ENCODE data around the gene CD274. TPM values are rescaled to one million over a fixed set of nuclear protein-coding genes. Genes with fewer than 3 reads are reported as not detected.

The CD274 gene
- polyA plus RNA-seq, 1 donor from 2014 or later: 0.16 TPM

GRCh38 chr9:5488221-5489008, 38.1 kb downstream of the CD274 start:
- no peak overlapping the region for H2AFZ ChIP-seq (ENCODE audit: low read depth, low read length)
- H3K9ac ChIP-seq (ENCODE audit: low read length): no peak overlapping the region
- no peak overlapping the region for H3K4me2 ChIP-seq (ENCODE audit: low read length)
- H3K9me3 ChIP-seq (ENCODE audit: low read length): no peaks in the 10 kb centered on the region
- H3K36me3 ChIP-seq (ENCODE audit: insufficient read depth, low read length): no peaks in the 10 kb centered on the region
- TF ChIP-seq MXI1 (conservative IDR thresholded peaks at IDR 0.05; ENCODE audit: poor library complexity, severe bottlenecking) (no peak), POLR2AphosphoS5 (IDR thresholded peaks at IDR 0.05) (no peak), CTCF (IDR thresholded peaks at IDR 0.05; ENCODE audit: poor library complexity, severe bottlenecking) (no peak), EP300 (conservative IDR thresholded peaks at IDR 0.05; ENCODE audit: poor library complexity, severe bottlenecking) (no peak), RAD21 (conservative IDR thresholded peaks at IDR 0.05) (no peak), TAF1 (IDR thresholded peaks at IDR 0.05; ENCODE audit: low read depth) (no peak)
- no peaks in the 10 kb centered on the region for H3F3A ChIP-seq (ENCODE audit: insufficient read depth, low read length, poor library complexity, severe bottlenecking)
- H3K27ac ChIP-seq (ENCODE audit: low read length): no peak overlapping the region
- no peaks in the 10 kb centered on the region for H3K9me2 ChIP-seq (ENCODE audit: insufficient read depth, low read length)
- H3K79me2 ChIP-seq (replicated peaks; ENCODE audit: insufficient read depth, low read length): no peaks in the 10 kb centered on the region
- no peak overlapping the region for H3K4me3 ChIP-seq (ENCODE audit: low read length)
- H3K27me3 ChIP-seq (ENCODE audit: insufficient read depth, low read depth, low read length): no peaks in the 10 kb centered on the region
- H4K20me1 ChIP-seq (ENCODE audit: insufficient read depth): no peaks in the 10 kb centered on the region

GRCh38 chr9:5489630-5490490, 39.5 kb downstream of the CD274 start:
- no peak overlapping the region for H3K27ac ChIP-seq (ENCODE audit: low read length)
- H2AFZ ChIP-seq (ENCODE audit: low read depth, low read length): no peak overlapping the region
- no peaks in the 10 kb centered on the region for H3K36me3 ChIP-seq (ENCODE audit: insufficient read depth, low read length)
- no peak for TF ChIP-seq POLR2AphosphoS5 (IDR thresholded peaks at IDR 0.05)
- no peak for TF ChIP-seq TAF1 (IDR thresholded peaks at IDR 0.05; ENCODE audit: low read depth)
- no peaks in the 10 kb centered on the region for H3K9me2 ChIP-seq (ENCODE audit: insufficient read depth, low read length)
- no peaks in the 10 kb centered on the region for H3K27me3 ChIP-seq (ENCODE audit: insufficient read depth, low read depth, low read length)
- no peaks in the 10 kb centered on the region for H4K20me1 ChIP-seq (ENCODE audit: insufficient read depth)
- H3K9ac ChIP-seq (ENCODE audit: low read length): no peak overlapping the region
- H3K79me2 ChIP-seq (replicated peaks; ENCODE audit: insufficient read depth, low read length): no peaks in the 10 kb centered on the region
- no peak overlapping the region for H3K4me2 ChIP-seq (ENCODE audit: low read length)
- no peaks in the 10 kb centered on the region for H3K9me3 ChIP-seq (ENCODE audit: low read length)
- no peaks in the 10 kb centered on the region for H3F3A ChIP-seq (ENCODE audit: insufficient read depth, low read length, poor library complexity, severe bottlenecking)
- no peak overlapping the region for H3K4me3 ChIP-seq (ENCODE audit: low read length)

- no peaks in the 10 kb centered on the region for H3K36me3 ChIP-seq (ENCODE audit: insufficient read depth, low read length)
- TF ChIP-seq POLR2AphosphoS5 (IDR thresholded peaks at IDR 0.05) (no peak), RAD21 (conservative IDR thresholded peaks at IDR 0.05) (no peak), EZH2 (IDR thresholded peaks at IDR 0.05; ENCODE audit: borderline replicate concordance, insufficient read depth, low read length, poor library complexity, severe bottlenecking) (no peak), SMC3 (conservative IDR thresholded peaks at IDR 0.05; ENCODE audit: poor library complexity) (no peak), REST (IDR thresholded peaks at IDR 0.05; ENCODE audit: borderline replicate concordance) (no peak), CTCF (IDR thresholded peaks at IDR 0.05; ENCODE audit: poor library complexity, severe bottlenecking) (no peak), MXI1 (conservative IDR thresholded peaks at IDR 0.05; ENCODE audit: poor library complexity, severe bottlenecking) (no peak), TAF1 (IDR thresholded peaks at IDR 0.05; ENCODE audit: low read depth) (no peak), EP300 (conservative IDR thresholded peaks at IDR 0.05; ENCODE audit: poor library complexity, severe bottlenecking) (no peak)
- H4K20me1 ChIP-seq (ENCODE audit: insufficient read depth): no peaks in the 10 kb centered on the region
- no peak overlapping the region for H3K4me2 ChIP-seq (ENCODE audit: low read length)
- no peak overlapping the region for H2AFZ ChIP-seq (ENCODE audit: low read depth, low read length)
- no peaks in the 10 kb centered on the region for H3K79me2 ChIP-seq (replicated peaks; ENCODE audit: insufficient read depth, low read length)
- no peaks in the 10 kb centered on the region for H3F3A ChIP-seq (ENCODE audit: insufficient read depth, low read length, poor library complexity, severe bottlenecking)
- no peak overlapping the region for H3K4me3 ChIP-seq (ENCODE audit: low read length)
- no peaks in the 10 kb centered on the region for H3K9me3 ChIP-seq (ENCODE audit: low read length)
- H3K27ac ChIP-seq (ENCODE audit: low read length): no peak overlapping the region
- no peak overlapping the region for H3K9ac ChIP-seq (ENCODE audit: low read length)
- H3K27me3 ChIP-seq (ENCODE audit: insufficient read depth, low read depth, low read length): no peaks in the 10 kb centered on the region
- H3K9me2 ChIP-seq (ENCODE audit: insufficient read depth, low read length): no peaks in the 10 kb centered on the region
Measured at GRCh38 chr9:5492965-5493678, 42.8 kb downstream of the CD274 start.

Data from neural cell (in vitro differentiated cells).